ENCODE measurements around the gene WNT11.

Gene WNT11

DNA sequence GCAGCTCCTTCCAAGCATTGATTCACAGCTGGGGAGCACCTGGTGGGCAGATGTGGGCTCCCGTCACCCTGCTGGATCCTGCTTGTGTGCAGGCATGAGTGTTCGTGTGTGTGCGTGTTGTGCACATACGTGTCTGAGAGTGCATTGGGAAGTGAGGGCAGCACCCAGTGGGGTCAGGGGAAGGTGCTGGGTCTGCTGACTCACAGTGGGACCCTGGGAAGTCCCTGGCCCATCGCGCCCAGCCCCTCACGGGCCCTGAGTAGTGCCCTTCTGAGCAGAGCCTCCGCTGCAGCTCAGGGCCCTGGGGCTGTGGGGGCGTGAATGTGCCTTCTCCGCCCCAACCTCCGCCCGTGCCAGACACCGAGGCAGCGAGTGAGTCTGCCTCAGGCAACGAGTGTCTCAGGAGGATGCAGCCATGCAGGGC is 36.8 kb downstream of the WNT11 start:
- no peak for DNase-seq

DNA sequence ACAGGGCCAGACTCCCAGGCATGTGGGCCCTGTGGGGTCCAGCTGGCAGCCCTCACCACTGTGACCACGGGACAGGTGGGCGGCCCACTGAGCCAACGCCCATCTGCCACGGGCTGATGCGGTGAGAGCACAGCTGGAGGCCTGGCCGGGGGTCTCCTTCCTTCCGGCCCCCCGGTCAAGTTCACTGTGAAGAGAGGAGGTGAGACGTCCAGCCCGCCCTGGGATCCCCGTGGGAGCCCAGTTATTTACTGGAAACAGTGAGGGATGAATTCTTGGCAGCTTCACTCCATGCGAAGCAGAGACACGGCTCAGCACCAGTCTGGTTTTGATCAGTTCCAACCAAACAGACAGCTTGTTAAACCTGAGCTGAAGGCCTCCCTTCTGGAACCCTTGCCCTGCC is 38.7 kb downstream of the WNT11 start:
- no peak for DNase-seq

DNA sequence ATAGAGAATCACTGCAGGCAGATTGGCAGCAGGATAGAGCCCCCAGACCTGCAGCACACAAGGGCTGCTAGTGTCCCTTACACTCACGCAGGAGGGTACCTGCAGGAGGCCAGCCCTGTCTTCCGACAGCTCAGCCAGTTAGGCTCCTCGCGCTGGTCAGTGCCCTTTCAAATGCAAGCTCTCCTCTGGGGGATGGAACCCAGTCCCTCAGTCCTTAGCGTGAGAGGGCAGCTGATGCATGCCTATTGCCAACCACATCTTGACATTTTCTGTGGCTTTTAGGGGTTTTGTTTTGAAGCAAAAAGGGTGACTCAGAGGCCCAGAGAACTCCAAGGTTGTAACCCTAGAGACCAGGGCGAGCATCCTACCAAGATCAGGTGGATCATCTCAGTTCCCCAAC is 40.0 kb downstream of the WNT11 start:
- DNase-seq = no peak

DNA sequence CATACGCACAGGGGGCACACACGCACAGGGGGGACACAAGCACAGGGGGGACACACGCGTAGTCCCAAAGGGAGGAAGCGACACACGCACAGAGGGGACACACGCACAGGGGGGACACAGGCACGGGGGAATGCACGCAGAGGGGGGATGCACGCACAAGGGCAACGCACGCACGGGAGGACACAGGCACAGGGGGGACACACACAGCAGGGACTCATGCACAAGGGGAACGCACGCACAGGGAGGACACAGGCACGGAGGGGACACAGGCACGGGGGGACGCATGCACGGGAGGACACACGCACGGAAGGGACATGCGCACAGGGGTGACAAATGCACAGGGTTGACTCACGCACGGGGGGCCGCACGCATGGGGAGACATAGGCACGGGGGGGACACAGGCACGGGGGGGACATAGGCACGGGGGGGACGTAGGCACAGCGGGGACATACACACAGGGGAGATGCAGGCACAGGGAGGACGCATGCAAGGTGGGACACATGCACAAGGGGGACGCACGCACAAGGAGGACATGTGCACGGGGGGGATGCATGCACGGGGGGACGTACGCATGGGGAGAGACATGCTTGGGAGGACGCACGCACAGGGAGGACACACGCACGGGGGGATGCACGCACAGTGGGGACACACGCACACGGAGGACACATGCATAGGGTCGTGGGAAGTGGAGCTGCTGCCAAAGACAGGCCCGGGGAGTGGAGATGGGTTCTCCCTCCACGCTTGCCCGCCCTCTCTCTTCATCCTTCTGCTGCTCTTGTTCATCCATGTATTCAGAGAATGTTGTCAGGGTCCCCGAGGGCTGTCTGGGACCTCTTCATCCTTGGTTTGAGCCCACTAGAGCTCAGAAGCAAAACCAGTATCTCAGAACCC is 41.2 kb downstream of the WNT11 start:
- no peak for DNase-seq

DNA sequence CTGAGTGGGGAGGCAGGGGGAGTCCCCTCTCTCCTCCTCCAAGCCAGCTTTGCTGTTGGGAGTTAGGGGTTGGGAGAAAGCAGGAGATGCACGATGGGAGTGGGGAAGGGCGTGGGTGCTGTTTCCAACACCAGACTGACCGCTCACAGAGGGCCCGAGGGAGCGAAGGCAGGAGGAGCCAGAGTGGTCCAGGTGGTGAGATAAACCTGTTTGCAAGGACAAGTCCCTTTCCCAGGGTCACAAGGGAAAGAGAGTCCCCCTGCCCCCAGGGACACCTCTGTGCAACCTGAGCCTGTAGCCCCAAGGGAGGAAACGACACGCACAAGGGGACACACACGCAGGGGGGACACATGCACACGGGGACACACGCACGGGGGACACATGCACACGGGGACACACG is 42.2 kb downstream of the WNT11 start:
- DNase-seq = no peak

DNA sequence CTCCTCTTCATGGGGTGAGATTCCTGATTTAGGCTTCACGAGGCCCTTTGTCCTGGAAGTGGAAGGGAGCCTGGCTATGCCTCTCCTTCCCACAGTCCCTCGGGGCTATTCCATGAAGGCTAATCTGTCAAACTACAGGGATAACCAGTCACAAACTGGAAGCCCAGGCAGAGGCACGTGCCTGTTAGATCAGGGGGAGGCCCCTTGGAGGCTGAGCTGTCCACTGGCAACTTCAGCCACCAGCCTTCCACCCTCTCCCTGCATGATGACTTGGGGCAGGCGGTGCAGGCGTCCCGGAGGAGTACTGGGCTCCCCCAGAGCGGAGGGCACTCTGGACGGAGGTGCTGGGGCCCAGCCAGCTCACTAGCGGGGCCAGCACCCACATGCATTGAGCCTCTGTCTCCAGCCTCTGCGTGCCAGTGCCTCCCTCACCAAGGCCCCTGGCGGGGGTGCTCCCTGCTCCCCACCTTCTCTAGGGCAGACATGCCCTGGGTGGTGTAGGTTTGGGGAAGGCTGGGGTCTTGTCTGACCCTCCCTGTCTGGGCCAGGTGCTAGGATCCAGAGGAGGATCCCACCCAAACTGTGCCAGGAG is 42.9 kb downstream of the WNT11 start:
- no peak for DNase-seq

DNA sequence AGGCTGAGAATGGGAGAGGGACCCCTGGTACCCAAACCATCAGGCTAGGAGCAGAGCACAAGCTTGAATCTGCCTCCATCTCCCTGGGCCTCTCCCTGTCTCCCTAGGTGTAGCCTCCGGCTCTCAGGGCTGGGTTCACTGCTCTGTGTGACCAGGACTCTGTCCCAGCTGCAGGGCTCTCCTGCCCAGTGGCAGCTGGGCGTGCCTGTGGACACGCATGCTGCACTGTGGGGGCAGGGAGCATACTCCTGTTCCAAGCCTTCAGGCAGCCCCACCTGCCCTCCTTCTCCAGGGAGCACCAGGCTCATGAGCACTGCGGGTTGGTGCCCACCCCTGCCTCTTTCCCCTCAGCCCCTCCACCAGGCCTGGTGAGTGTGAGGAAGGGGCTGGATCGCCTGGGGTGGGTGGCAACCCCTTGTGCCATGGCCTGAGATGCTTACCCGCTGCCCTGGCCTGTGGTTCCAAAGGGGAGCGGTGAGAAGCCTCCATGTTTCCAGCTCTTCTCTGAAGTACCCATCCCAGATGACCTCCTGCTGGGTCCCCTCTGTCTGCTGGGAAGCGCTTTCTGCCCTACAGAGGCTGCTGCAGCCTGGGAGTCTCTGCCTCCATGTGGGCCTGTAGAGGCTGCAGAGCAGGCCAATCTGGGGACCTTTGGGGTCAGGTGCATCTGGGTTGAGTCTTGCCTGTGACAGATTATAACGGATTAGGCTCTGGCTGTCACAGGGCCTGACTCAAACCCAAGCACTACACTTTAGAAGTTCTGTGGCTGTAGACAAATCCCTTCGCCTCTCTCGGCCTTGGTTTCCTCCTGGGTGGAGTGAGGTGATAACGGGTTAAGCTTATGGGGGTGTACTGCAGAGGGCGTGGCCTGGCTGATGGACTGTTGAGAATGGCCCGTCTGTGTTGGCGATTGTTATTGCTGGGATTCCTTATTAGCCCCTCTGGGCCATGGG is 43.7 kb downstream of the WNT11 start:
- DNase-seq = no peak

DNA sequence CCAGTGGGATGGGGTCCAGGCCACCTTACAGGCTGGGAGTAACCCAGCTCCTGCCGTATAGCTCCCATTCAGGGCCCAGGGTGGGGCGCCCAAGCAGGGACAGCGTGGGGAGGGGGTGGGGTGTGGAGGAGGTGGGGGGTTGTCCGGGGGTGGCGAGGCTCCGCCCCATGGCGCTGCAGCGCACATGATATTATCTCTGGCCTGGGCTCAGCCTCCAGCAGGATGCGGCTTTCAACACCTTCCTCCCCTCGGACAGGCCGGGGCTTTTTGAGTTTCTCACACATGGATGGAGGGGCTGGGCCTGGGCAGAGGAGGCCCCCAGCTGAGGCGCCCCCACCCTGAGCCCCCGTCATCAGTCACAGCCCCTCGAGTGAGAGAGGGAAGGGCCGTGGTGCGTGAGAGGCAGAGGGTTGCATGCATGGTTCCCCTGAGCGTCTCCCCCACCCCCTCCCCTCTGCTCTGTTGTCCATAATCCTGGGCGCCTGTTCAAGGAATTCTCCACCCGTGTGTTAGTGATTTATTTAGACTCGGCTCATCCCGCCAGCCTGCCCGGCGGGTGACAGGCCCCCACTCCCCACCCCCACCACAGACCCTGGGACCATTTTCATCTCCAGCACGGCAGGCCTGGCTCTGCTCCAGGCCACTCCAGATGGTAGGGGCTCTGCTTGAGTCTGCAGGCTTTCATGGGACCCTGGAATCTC is 44.9 kb downstream of the WNT11 start:
- DNase-seq = peak; percentile 66

DNA sequence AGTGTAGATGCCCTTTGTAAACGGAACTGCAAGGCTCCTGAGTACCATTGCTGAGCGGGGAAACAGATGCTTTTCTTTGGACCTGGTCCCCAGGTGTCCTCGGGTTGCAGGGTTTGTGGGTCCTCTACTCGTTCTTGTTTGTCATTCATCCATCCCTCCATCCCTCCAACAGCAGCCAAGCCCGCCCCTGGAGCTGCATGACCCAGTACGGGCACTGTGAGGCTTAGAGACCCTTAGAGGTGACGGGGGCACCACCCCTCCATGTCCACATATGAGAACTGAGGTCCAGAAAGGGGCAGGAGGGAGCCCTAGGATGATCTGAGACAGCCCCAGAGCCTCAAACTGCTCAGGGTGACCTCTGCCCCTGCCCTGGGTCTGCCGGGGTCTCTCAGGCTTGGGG is 45.4 kb downstream of the WNT11 start:
- no peak for DNase-seq

DNA sequence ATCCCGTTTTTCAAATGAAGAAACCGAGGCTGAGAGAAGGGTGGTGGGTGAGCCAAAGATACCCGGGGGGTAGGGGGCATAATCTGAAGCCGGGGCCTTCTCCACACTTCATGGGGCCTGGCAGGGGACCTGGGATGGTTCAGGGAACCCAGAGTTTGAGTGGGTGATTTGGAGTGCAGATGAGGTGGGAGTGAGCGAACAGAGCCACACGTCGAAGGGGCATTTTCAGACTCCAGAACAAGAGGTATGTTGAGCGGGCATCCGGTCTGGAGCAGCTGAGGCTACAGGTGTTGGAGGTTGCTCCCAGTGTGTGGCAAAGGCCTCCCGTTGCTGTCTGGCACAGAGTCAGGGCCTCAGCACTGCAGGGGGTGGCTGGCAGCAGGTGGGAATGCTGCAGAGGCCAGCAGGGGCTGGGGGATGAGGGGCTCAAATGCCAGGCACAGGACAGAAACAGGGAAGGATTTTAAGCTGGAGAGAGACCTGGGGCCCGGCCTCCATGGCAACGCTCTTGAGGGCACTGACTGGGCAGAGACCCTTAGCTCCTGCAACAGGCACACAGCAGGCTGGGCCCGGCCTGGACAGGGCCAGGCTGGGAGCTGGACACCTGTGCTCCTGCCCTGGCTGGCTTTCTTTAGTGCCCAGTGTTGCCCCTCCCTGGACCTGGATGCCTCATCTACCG is 46.2 kb downstream of the WNT11 start:
- DNase-seq = no peak

DNA sequence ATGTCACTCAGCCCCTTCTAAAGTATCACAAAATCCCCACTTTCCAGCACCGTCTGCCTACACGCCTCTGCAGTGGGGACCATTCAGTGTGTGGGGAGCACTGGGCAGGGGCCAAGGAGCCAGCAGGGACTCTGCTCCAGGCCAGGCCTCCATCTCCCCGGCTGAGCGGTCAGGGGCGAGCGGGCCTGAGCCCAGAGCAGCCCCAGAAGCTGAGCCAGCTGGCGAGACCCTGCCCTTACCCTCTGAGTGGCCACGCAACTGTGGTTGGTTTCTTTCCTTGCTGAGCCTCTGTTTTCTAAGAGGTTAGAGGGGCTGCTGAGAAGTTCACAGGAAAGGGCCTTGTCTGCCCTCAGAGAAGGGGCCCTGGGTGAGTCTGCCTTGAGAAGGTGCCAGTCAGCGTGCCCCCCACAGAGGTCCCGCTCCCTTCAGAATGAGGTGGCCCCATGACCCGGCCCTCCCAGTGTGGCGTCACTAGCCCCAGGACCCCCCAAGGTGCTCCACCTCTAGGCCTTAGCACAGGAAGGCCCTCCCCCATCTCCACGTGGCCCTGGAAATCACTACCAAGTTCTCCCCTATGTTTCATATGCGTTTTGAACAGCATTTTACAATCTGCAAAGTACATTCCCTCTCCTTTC is 46.9 kb downstream of the WNT11 start:
- no peak for DNase-seq

DNA sequence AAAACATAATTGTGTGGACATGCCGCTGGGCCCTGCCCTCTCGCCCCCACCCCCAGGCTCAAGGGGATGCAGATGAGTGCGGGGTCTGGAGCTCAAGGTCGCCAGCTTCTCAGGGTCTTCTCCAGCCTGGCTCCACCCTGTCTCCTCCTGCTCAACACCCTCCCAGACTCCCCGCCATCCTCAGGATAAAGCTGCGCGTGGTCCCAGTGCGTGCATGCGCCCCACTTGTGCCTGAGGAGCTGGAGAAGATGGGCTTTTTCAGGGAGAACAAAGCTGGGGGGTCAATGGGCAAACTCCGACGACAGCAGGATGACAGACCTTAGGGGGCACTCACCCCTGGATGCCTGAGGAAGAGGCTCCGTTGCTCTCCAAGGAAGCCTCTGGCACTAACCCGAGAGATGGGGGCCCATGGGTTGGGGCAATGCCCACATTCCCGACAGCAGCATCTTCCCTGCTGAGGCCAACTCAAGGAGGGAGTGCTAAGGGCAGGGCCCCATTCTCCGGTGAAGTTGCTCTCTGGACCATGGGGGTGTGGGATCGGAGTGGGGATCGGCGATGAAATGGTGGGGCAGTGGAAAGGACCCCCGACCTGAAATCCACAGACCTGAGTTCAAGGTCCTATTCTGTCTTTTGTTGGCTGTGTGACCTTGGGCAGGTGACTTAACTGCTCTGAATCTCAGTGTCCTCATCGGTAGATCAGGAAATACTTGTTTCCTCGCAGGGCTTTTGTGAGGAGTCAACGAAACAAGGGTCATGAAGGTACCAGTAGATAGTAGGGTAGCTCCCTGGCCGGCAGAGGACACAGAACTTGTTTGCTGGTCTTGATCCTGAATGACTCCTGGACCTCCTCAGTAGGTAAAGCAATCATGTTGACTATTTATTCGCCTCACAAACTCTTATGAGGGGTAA is 47.7 kb downstream of the WNT11 start:
- no peak for DNase-seq

DNA sequence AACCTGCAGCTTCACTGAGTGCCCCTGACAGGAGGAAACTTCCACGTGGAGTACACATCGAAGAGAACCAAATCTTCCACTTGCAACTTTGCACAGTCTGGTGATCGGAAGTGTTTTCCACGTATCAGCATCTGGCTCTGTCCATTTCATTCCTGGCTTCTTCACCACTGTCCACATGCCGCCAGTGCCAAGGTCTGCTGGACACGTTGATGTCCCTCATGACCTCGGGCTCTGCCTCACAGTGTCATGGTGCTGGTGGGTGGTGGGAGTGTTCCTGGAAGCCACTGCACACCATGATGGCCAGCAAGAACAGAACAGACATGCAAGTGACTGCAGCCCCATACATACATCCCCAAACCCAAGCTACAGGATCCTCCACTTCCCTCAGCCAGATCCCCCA is 48.4 kb downstream of the WNT11 start:
- no peak for DNase-seq

DNA sequence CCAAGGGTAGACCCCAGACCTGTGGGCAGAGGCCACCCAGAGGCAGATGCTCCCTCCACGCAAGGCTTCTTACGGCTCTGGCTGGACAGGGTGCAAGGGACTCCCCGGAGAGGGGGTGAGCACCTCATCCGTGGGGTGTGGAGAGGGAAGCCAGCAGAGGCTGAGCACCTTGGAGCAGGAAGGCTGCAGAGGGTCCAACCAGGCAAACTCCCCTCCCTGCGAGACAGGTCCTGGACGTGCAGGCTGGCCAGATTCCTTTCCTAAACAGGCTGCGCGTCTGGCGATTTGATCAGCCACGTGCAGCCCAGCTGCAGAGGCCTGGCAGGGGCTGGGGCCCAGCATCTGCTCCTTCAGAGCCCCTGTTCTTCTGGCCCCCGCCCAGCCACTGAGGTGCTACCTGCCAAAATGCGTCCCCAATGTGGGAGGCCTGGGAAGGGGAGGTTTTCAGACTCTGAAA is 49.3 kb downstream of the WNT11 start:
- peak; percentile 78 for DNase-seq

DNA sequence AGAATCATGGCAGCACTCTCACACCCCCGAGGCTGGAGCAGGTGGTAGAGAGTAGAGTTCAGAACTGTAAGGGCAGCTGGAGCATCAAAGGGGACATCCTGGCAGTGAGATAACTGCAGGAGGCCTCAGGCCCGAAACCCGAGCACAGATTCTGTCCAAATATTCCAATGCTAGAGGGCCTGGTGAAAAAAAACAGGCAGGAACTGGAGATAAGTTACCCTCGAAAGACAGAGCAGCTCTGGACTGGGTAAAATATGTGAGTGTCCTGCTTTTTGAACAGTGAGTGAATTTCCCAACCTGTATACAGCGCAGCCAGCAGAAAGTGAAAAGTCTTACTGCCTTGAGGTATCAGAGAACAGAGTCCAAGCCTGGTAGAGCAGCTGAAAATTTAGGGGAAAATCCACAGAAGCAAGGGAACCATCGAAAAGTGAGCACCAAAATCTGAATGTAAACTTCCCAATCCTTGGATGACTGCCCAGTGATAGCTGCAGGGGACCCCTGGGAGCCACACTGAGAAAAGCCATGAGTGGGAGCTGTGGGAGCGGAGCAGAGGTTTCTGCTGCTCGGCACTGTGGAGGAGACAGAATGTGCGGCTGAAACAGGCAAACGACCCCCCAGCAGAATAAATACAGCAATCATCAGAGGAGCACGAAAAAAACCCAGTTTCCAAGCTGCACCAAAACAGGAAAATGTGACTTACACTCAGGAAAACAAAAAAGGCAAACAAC is 50.6 kb downstream of the WNT11 start:
- no peak for DNase-seq

DNA sequence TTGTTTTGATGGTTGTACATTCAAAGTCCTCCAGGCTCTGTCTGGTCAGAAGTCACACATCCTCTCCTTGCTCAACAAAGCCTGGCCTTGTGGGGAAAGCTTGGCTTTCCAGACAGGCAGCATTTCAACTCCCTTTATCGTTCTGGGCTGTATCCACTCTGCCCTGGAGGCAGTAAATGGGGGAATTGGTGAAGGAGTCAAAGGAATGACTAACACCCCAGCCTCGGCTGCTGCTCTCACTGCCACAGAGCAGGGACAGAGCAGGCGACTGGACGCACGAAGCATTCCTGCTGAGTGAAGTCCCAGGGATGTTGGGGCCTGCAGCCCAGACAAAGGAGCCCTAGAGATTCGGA is 52.8 kb downstream of the WNT11 start:
- DNase-seq = peak; percentile 43

DNA sequence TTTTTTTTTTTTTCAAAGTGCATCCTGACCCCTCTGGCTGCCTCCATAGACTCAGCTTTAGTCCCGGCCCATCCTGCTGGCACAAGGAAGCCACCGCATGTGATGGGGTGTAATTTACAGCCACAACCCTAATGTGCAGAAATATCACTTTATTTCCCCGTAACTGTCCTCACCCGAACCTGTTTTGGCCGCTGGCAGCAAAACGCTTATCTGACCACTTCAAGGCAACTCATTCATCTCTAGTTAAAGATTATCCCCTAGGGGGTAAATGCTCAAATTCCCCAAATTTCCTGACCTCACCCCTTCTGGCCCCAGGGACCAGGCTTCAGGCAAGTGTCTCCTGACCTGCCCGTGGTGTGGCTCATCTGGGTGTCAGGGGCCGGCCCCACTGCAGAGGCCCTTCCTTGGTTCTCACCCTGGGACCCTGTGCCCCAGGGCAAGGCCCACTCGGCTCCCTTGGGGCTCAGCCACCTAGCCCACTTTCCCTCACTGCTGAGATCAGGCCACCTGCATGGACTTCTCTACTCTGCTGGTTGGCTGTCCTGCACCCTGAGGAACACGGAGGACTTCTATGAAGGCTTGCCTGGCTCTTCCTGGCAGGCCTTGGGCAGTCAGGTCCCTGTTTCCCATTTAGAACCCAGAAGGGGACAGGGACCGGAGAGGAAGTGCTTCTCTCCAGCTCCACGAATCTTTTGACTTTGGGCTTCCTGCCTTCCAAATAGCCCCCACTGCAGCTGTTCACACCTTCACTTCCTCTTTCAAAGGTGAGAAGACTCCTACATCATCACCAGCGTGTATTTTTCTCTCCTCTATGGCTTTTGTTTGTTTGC is 53.3 kb downstream of the WNT11 start:
- DNase-seq = peak; percentile 26

DNA sequence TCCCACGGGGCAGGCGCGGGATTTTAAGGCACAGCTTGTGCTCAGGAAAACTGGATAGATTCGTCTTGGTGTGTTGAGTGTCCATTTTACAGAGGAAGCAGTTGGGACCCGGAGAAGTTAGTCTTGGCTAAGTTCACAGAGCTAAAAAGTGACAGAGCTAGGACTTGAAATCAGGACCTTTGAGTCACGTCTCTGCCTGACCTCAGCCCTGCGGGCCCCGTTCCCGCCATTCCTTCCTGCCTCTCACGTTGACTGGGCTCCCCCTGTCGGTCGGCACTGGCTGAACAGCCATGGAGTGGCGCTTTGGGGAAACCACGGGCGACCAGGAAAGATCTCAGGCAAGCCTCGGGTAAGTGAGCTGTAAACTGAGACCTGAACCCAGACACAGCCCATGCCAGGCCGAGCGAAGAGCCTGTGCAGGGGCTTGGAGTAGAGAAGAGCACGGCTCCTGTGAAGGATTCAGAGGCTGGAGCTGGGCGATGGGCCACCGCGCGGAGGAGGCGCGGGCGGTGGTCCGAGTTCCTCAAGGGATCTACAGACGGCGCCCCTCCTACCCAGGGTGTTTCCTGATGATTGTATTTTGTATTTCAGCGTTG is 54.1 kb downstream of the WNT11 start:
- DNase-seq = peak; percentile 88

Data from right forelimb (tissue), 1 donor.